Skin of body (tissue), 2 donors: ENCODE measurements around the gene SLC8A1. TPM values are rescaled to one million over a fixed set of nuclear protein-coding genes. Genes with fewer than 3 reads are reported as not detected.

ENCODE experiments used
- DNase-seq: peaks from one replicate; lab custom pipeline; 2025; lab: John Stamatoyannopoulos, UW
- total RNA-seq: library from RNA; depleted of rRNA; stranded (reverse); fragments of >200 nt; gene quantifications from one replicate; pipeline ENCODE4 v1.2.3, GENCODE V29; 2014

SLC8A1 gene
- total RNA-seq, 1 donor from 2014 or later, result 35.5 TPM

- no peak for DNase-seq
Measured at GRCh38 chr2:40316620-40317019, 135.3 kb downstream of the SLC8A1 start.

GRCh38 chr2:40315683-40316082, 136.2 kb downstream of the SLC8A1 start:
- peak; percentile 36 for DNase-seq

- DNase-seq, result no peak
Measured at GRCh38 chr2:40311026-40311425, 140.9 kb downstream of the SLC8A1 start.

- no peak for DNase-seq
Measured at GRCh38 chr2:40310303-40310702, 141.6 kb downstream of the SLC8A1 start.

GRCh38 chr2:40304340-40304739, 147.6 kb downstream of the SLC8A1 start:
- DNase-seq, result no peak

GRCh38 chr2:40303746-40304145, 148.1 kb downstream of the SLC8A1 start:
- DNase-seq, result no peak

GRCh38 chr2:40302751-40303325, 149.1 kb downstream of the SLC8A1 start:
- no peak for DNase-seq

GRCh38 chr2:40300391-40300790, 151.5 kb downstream of the SLC8A1 start:
- no peak for DNase-seq

- DNase-seq, result no peak
Measured at GRCh38 chr2:40299781-40300180, 152.1 kb downstream of the SLC8A1 start.

- no peak for DNase-seq
Measured at GRCh38 chr2:40299173-40299572, 152.7 kb downstream of the SLC8A1 start.

- no peak for DNase-seq
Measured at GRCh38 chr2:40298026-40298425, 153.9 kb downstream of the SLC8A1 start.

GRCh38 chr2:40292291-40292690, 159.6 kb downstream of the SLC8A1 start:
- no peak for DNase-seq

- no peak for DNase-seq
Measured at GRCh38 chr2:40289771-40290404, 162.0 kb downstream of the SLC8A1 start.

- DNase-seq, result no peak
Measured at GRCh38 chr2:40287773-40288172, 164.1 kb downstream of the SLC8A1 start.

GRCh38 chr2:40287195-40287594, 164.7 kb downstream of the SLC8A1 start:
- DNase-seq, result peak; percentile 13

GRCh38 chr2:40286721-40287120, 165.2 kb downstream of the SLC8A1 start:
- DNase-seq, result no peak

GRCh38 chr2:40285391-40285790, 166.5 kb downstream of the SLC8A1 start:
- DNase-seq, result no peak

GRCh38 chr2:40284797-40285196, 167.1 kb downstream of the SLC8A1 start:
- DNase-seq, result no peak

GRCh38 chr2:40283111-40283909, 168.6 kb downstream of the SLC8A1 start:
- no peak for DNase-seq

GRCh38 chr2:40282428-40282827, 169.5 kb downstream of the SLC8A1 start:
- no peak for DNase-seq

GRCh38 chr2:40281021-40281940, 170.6 kb downstream of the SLC8A1 start:
- no peak for DNase-seq

GRCh38 chr2:40279482-40279881, 172.4 kb downstream of the SLC8A1 start:
- DNase-seq, result no peak
